Measurements from ENCODE around the gene MOCOS.
"Not testable (repeated sequence)": the region's sequence is repeated elsewhere in the genome, so short reads cannot be mapped to it uniquely, and the experiment has no call there.

Gene MOCOS

GRCh38 chr18:36203360-36203895 is 16.1 kb downstream of the MOCOS start:
- no peak for DNase-seq

GRCh38 chr18:36205166-36205565 is 17.9 kb downstream of the MOCOS start:
- no peak for DNase-seq

- no peak for DNase-seq
Observed at GRCh38 chr18:36207303-36207702, 20.0 kb downstream of the MOCOS start.

- DNase-seq: not testable (repeated sequence)
Observed at GRCh38 chr18:36207969-36208368, 20.7 kb downstream of the MOCOS start.

GRCh38 chr18:36211612-36212065 is 24.3 kb downstream of the MOCOS start:
- DNase-seq: no peak

- no peak for DNase-seq
Observed at GRCh38 chr18:36212301-36213171, 25.2 kb downstream of the MOCOS start.

GRCh38 chr18:36214811-36215210 is 27.5 kb downstream of the MOCOS start:
- DNase-seq: no peak

- no peak for DNase-seq
Observed at GRCh38 chr18:36215577-36215976, 28.3 kb downstream of the MOCOS start.

- DNase-seq: no peak
Observed at GRCh38 chr18:36217348-36217747, 30.1 kb downstream of the MOCOS start.

- DNase-seq: no peak
Observed at GRCh38 chr18:36229188-36229587, 41.9 kb downstream of the MOCOS start.

- not testable (repeated sequence) for DNase-seq
Observed at GRCh38 chr18:36240510-36240909, 53.2 kb downstream of the MOCOS start.

GRCh38 chr18:36241831-36242230 is 54.5 kb downstream of the MOCOS start:
- DNase-seq: no peak

- no peak for DNase-seq
Observed at GRCh38 chr18:36247036-36247435, 59.7 kb downstream of the MOCOS start.

- DNase-seq: no peak
Observed at GRCh38 chr18:36249392-36249791, 62.1 kb downstream of the MOCOS start.

- no peak for DNase-seq
Observed at GRCh38 chr18:36250827-36251226, 63.5 kb downstream of the MOCOS start.

- no peak for DNase-seq
Observed at GRCh38 chr18:36255072-36255698, 67.9 kb downstream of the MOCOS start.

GRCh38 chr18:36256094-36256493 is 68.8 kb downstream of the MOCOS start:
- DNase-seq: no peak

GRCh38 chr18:36262971-36263370 is 75.7 kb downstream of the MOCOS start:
- DNase-seq: no peak

GRCh38 chr18:36264283-36264682 is 77.0 kb downstream of the MOCOS start:
- no peak for DNase-seq

GRCh38 chr18:36265015-36265414 is 77.7 kb downstream of the MOCOS start:
- DNase-seq: no peak

- DNase-seq: no peak
Observed at GRCh38 chr18:36269157-36269556, 81.9 kb downstream of the MOCOS start.

GRCh38 chr18:36271153-36271552 is 83.9 kb downstream of the MOCOS start:
- DNase-seq: no peak

GRCh38 chr18:36273347-36273746 is 86.0 kb downstream of the MOCOS start:
- DNase-seq: no peak

GRCh38 chr18:36274083-36274715 is 86.9 kb downstream of the MOCOS start:
- DNase-seq: no peak

Measured in CD4-positive, alpha-beta T cell treated with Interleukin-12 subunit alpha and Interleukin-12 subunit beta, for 1 hour (primary cell).